Measurements from ENCODE around the gene CDK5RAP2.
"Not testable (repeated sequence)": the region's sequence is repeated elsewhere in the genome, so short reads cannot be mapped to it uniquely, and the experiment has no call there.

CDK5RAP2 gene

DNA sequence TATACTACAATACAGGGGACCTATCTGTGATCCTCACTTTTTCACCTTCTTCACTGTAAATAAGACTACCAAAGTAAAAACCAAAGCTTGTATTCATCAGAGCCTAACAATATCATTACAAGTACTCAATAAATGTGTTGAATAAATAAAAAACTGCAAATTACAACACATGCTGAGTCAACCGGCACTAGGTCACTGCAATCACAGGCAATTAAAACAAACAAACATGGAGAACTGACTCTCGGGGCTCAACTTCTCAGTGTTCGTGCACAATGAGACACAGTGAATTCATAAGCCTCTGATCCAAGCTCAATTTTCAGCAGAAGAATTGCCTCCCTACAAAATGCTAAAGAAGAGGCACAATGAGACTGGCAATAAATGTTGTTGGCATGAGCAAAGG is 69.2 kb downstream of the CDK5RAP2 start:
- H3K4me3 ChIP-seq (ENCODE audit: low read depth, low read length): no peak overlapping the region
- no peak for DNase-seq (ENCODE audit: low read depth)
- TF ChIP-seq POLR2A (IDR thresholded peaks at IDR 0.05; ENCODE audit: extremely low read depth, insufficient read length): no peak
- TF ChIP-seq CTCF (IDR thresholded peaks at IDR 0.05; ENCODE audit: low read depth, low read length): no peak
- no peak for TF ChIP-seq MYC (IDR thresholded peaks at IDR 0.05; ENCODE audit: low read depth, low read length)
- TF ChIP-seq MAX (IDR thresholded peaks at IDR 0.05; ENCODE audit: low read depth, low read length): no peak

DNA sequence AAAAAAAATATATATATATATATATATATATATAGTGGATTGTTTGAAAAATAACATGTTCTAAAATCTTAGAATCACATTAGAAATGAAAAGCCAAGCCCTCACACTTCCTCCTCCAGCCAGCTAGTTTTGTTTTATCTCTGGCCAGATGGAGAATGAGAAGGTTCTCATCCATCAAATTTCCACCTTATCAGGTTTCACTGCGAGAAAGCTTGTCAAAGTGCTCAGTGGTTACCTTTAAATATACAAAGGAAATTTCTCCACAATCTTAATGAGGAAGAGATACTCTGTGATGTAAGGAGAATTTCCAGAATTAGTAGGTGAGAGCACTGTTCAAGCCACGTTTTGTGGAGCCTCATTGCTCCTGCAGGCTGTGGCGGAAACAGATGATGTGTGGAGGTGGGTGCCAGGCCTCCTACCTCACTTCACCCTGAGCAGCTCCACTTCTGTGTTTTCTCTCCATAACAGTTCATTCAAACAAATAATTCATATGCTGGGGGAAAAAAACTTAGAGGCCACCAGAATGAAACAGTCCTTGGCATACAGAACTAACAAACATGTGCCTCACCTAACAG is 71.9 kb downstream of the CDK5RAP2 start:
- no peak for DNase-seq (ENCODE audit: low read depth)
- TF ChIP-seq POLR2A (IDR thresholded peaks at IDR 0.05; ENCODE audit: extremely low read depth, insufficient read length) (no peak), MAX (IDR thresholded peaks at IDR 0.05; ENCODE audit: low read depth, low read length) (no peak), MYC (IDR thresholded peaks at IDR 0.05; ENCODE audit: low read depth, low read length) (no peak), CTCF (IDR thresholded peaks at IDR 0.05; ENCODE audit: low read depth, low read length) (no peak)
- H3K4me3 ChIP-seq (ENCODE audit: low read depth, low read length): no peak overlapping the region

- H3K4me3 ChIP-seq (ENCODE audit: low read depth, low read length): no peak overlapping the region
- TF ChIP-seq MYC (IDR thresholded peaks at IDR 0.05; ENCODE audit: low read depth, low read length): no peak
- no peak for TF ChIP-seq CTCF (IDR thresholded peaks at IDR 0.05; ENCODE audit: low read depth, low read length)
- no peak for TF ChIP-seq POLR2A (IDR thresholded peaks at IDR 0.05; ENCODE audit: extremely low read depth, insufficient read length)
- no peak for TF ChIP-seq MAX (IDR thresholded peaks at IDR 0.05; ENCODE audit: low read depth, low read length)
- no peak for DNase-seq (ENCODE audit: low read depth)
Observed at GRCh38 chr9:120505186-120505585, 74.8 kb downstream of the CDK5RAP2 start.

DNA sequence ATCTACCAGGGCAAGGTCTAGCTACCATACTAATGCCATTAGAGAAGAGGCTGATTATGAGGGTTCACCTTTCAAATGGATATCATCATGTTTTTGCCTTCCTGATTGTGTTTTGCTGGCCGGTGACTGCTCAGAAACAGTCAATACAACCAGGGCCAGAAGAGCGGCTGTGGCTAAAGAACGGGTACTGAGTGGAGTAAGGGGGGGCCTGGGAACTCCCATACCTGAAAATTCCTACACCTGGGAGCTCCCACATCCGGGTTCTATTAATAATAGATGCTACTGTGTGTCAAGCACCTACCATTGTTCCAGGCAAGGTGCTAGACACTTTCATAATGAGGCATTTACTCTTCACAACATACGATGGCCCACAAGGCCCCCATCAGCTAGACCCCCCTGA is 79.2 kb downstream of the CDK5RAP2 start:
- no peak overlapping the region for H3K4me3 ChIP-seq (ENCODE audit: low read depth, low read length)
- TF ChIP-seq CTCF (IDR thresholded peaks at IDR 0.05; ENCODE audit: low read depth, low read length) (no peak), MAX (IDR thresholded peaks at IDR 0.05; ENCODE audit: low read depth, low read length) (no peak), MYC (IDR thresholded peaks at IDR 0.05; ENCODE audit: low read depth, low read length) (no peak), POLR2A (IDR thresholded peaks at IDR 0.05; ENCODE audit: extremely low read depth, insufficient read length) (no peak)
- no peak for DNase-seq (ENCODE audit: low read depth)

DNA sequence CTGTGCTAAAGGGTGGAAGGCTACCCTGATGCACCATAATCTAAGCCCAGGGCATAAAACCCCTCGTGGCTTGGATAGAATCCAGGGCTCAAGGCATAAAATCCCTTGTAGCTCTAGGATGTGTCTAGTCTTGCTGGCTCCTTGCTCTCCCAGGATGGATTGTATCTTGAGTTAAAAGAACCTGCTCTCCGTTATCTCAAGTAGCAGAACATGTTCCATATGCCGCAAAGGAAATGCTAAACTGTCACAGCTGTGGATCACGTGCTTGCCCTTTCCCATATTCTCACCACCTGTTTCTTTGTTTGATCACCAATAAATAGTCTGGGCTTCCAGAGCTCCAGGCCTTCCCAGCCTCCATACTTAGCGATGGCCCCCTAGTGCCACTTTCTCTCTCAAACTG is 82.1 kb downstream of the CDK5RAP2 start:
- not testable (repeated sequence) for H3K4me3 ChIP-seq (ENCODE audit: low read depth, low read length); DNase-seq (ENCODE audit: low read depth)

- DNase-seq (ENCODE audit: low read depth); H3K4me3 ChIP-seq (ENCODE audit: low read depth, low read length): not testable (repeated sequence)
Observed at GRCh38 chr9:120496438-120496837, 83.5 kb downstream of the CDK5RAP2 start.

DNA sequence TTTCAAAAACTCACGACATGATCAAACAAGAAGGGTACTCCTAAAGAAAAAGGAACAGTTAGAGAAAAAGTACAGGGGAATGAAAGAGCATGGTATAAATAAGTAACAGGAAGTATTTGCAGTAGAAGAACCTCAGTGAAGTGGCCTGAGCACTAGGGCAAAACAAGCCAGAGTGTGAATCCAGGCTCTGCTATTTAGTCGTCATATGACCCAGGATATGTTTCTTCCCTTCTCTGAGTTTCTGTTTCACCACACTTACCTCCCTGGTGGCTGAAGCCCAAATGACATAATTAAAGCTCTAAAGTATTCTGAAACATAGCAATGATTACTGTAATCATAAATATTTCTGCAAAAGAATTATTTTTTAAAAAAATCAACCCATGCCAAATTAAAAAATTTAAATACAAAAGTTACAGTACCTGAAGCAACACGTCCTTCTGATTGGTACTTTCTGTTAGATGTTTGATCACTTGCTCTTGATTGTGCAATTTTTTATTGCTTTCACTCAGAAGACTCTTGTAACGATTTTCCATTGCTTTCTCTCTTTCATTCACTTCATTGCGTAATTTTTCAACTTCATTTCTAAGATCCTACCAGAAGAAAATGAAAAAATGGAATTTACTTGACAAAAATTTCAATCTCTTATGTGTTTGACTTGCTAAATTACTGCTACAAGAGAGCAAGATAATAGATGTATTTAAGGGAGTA is 88.9 kb downstream of the CDK5RAP2 start:
- peak overlapping the region; percentile 50 for H3K4me3 ChIP-seq (ENCODE audit: low read depth, low read length)
- TF ChIP-seq POLR2A (IDR thresholded peaks at IDR 0.05; ENCODE audit: extremely low read depth, insufficient read length) (no peak), MYC (IDR thresholded peaks at IDR 0.05; ENCODE audit: low read depth, low read length) (no peak), CTCF (IDR thresholded peaks at IDR 0.05; ENCODE audit: low read depth, low read length) (no peak), MAX (IDR thresholded peaks at IDR 0.05; ENCODE audit: low read depth, low read length) (no peak)
- DNase-seq (ENCODE audit: low read depth): peak; percentile 85

Measured in NB4 (cell line).